Small intestine (tissue), 7 donors: Measurements from ENCODE around the gene MAP6. TPM values are rescaled to one million over a fixed set of nuclear protein-coding genes. Genes with fewer than 3 reads are reported as not detected.

ENCODE experiments used
- DNase-seq, 2 donors: peaks; one replicate each; pipeline versions ENCODE4 v3.0.0 to v3.0.0-alpha.2; 2013
- FAIRE-seq: peaks from 2 replicates; lab custom pipeline; 2012; peaks lifted over from hg19 to GRCh38; lab: Jason Lieb, UNC
- H3K27ac ChIP-seq, 3 donors: one replicate each; pipeline ENCODE4 v1.5.1; 2013; ENCODE audit warnings: low read length in 2 of 3, mild to moderate bottlenecking in 2 of 3, control low read depth in 1 of 3, inconsistent platforms in 1 of 3, low read depth in 1 of 3, moderate library complexity in 1 of 3
- H3K27me3 ChIP-seq, 3 donors: one replicate each; pipeline ENCODE4 v1.6.1; 2013; ENCODE audit warnings: low read length in 3 of 3, inconsistent platforms in 1 of 3; ENCODE audit not compliant: control insufficient read depth in 3 of 3, insufficient read depth in 3 of 3
- H3K36me3 ChIP-seq, 3 donors: one replicate each; pipeline ENCODE4 v1.6.1; 2013; ENCODE audit warnings: low read length in 3 of 3, inconsistent platforms in 1 of 3, low read depth in 1 of 3, mild to moderate bottlenecking in 1 of 3, moderate library complexity in 1 of 3; ENCODE audit not compliant: control insufficient read depth in 3 of 3, insufficient read depth in 2 of 3
- H3K4me1 ChIP-seq, 3 donors: one replicate each; pipeline ENCODE4 v1.6.1; 2013; ENCODE audit warnings: low read length in 2 of 3, inconsistent platforms in 1 of 3, low read depth in 1 of 3, mild to moderate bottlenecking in 1 of 3, moderate library complexity in 1 of 3; ENCODE audit not compliant: control insufficient read depth in 3 of 3, insufficient read depth in 2 of 3
- H3K4me3 ChIP-seq, 3 donors: one replicate each; pipeline ENCODE4 v1.5.1; 2013; ENCODE audit warnings: low read length in 3 of 3, control low read depth in 1 of 3, inconsistent platforms in 1 of 3, low read depth in 1 of 3, mild to moderate bottlenecking in 1 of 3, moderate library complexity in 1 of 3
- H3K9me3 ChIP-seq, 2 donors: one replicate each; pipeline ENCODE4 v1.6.1; 2013; ENCODE audit warnings: low read depth in 1 of 2, low read length in 1 of 2; ENCODE audit not compliant: control insufficient read depth in 2 of 2, insufficient read depth in 1 of 2
- WGBS, 3 donors: extraction: QIAGEN DNeasy Blood & Tissue Kit; methylation state at CpG; one replicate each; pipeline ENCODE4 v1.1.7; 2013; 5-methylcytosine and 5-hydroxymethylcytosine counted together
- polyA plus RNA-seq, 4 donors: library from polyadenylated mRNA; stranded (reverse) in 3 of 4; unstranded in 1 of 4; fragments of 200-250 nt in 3 of 4; fragments of 120-200 nt in 1 of 4; gene quantifications; one replicate each; pipeline versions ENCODE4 v1.2.1 to v1.2.3, GENCODE V29; 2013
- donor health status: healthy with polysubstance abuse.
- donor health status: control.
- donor health status: control.
- donor health status: Bipolar disorder and iron deficiency.
- donor health status: healthy.

MAP6 gene
- polyA plus RNA-seq, 4 donors = 0.54 to 2.9 (median 2.5) TPM; not detected in 1

- FAIRE-seq (no peak), DNase-seq (no peak)
- Histone ChIP-seq H3K27ac (no peak overlapping the region), H3K4me1 (peaks cover 0 to 14% (median 5%) of the 10 kb centered on the region in 3 donors), H3K9me3 (no peaks in the 10 kb centered on the region), H3K36me3 (no peaks in the 10 kb centered on the region), H3K4me3 (no peak overlapping the region), H3K27me3 (peaks cover 4 to 45% (median 10%) of the 10 kb centered on the region in 3 donors)
- WGBS, 3 donors = 16 to 51% (median 25%) methylated on average over 1 of the region's 1 CpG
These were observed 5.0 kb downstream of the MAP6 start for GRCh38 chr11:75663808-75664207.

GRCh38 chr11:75659836-75660235 is 9.0 kb downstream of the MAP6 start:
- Histone ChIP-seq H3K9me3 (no peaks in the 10 kb centered on the region), H3K4me1 (peaks cover 0 to 4% (median 0%) of the 10 kb centered on the region in 3 donors), H3K27me3 (peaks cover 0 to 11% (median 0%) of the 10 kb centered on the region in 3 donors), H3K27ac (no peak overlapping the region), H3K4me3 (no peak overlapping the region), H3K36me3 (no peaks in the 10 kb centered on the region)
- DNase-seq (no peak), FAIRE-seq (no peak)
- 27 to 74% (median 71%) methylated on average over 1 of the region's 1 CpG for WGBS, 3 donors

GRCh38 chr11:75656044-75656727 is 12.7 kb downstream of the MAP6 start:
- H3K36me3 ChIP-seq = no peaks in the 10 kb centered on the region
- 68 to 74% (median 71%) methylated on average over 6 of the region's 6 CpGs for WGBS, 3 donors
- DNase-seq (no peak), FAIRE-seq (no peak)
- H3K4me3 ChIP-seq = no peak overlapping the region
- no peaks in the 10 kb centered on the region for H3K4me1 ChIP-seq
- H3K27ac ChIP-seq = no peak overlapping the region
- H3K9me3 ChIP-seq = no peaks in the 10 kb centered on the region
- H3K27me3 ChIP-seq = no peaks in the 10 kb centered on the region

- Histone ChIP-seq H3K9me3 (no peaks in the 10 kb centered on the region), H3K4me1 (no peaks in the 10 kb centered on the region), H3K36me3 (no peaks in the 10 kb centered on the region), H3K4me3 (no peak overlapping the region), H3K27me3 (no peaks in the 10 kb centered on the region), H3K27ac (no peak overlapping the region)
- DNase-seq = no peak
- FAIRE-seq = no peak
These were observed 13.2 kb downstream of the MAP6 start for GRCh38 chr11:75655605-75656004.

- WGBS, 3 donors = 38 to 47% (median 41%) methylated on average over 3 of the region's 3 CpGs
- no peaks in the 10 kb centered on the region for H3K27me3 ChIP-seq
- FAIRE-seq (no peak), DNase-seq (no peak)
- no peak overlapping the region for H3K27ac ChIP-seq
- no peak overlapping the region for H3K4me3 ChIP-seq
- H3K4me1 ChIP-seq = no peaks in the 10 kb centered on the region
- no peaks in the 10 kb centered on the region for H3K9me3 ChIP-seq
- no peaks in the 10 kb centered on the region for H3K36me3 ChIP-seq
These were observed 14.5 kb downstream of the MAP6 start for GRCh38 chr11:75654314-75654713.

GRCh38 chr11:75653532-75653931 is 15.3 kb downstream of the MAP6 start:
- H3K4me1 ChIP-seq = no peaks in the 10 kb centered on the region
- no peaks in the 10 kb centered on the region for H3K36me3 ChIP-seq
- 87 to 94% (median 93%) methylated on average over 1 of the region's 1 CpG for WGBS, 3 donors
- H3K27me3 ChIP-seq = no peaks in the 10 kb centered on the region
- no peak overlapping the region for H3K4me3 ChIP-seq
- no peak for DNase-seq
- no peak for FAIRE-seq
- no peaks in the 10 kb centered on the region for H3K9me3 ChIP-seq
- no peak overlapping the region for H3K27ac ChIP-seq

GRCh38 chr11:75652936-75653335 is 15.9 kb downstream of the MAP6 start:
- Histone ChIP-seq H3K27ac (no peak overlapping the region), H3K9me3 (no peaks in the 10 kb centered on the region), H3K4me1 (no peaks in the 10 kb centered on the region), H3K4me3 (no peak overlapping the region), H3K27me3 (no peaks in the 10 kb centered on the region), H3K36me3 (no peaks in the 10 kb centered on the region)
- DNase-seq = no peak
- 91 to 95% (median 92%) methylated on average over 6 of the region's 6 CpGs for WGBS, 3 donors
- FAIRE-seq = no peak

- FAIRE-seq = no peak
- Histone ChIP-seq H3K4me3 (no peak overlapping the region), H3K9me3 (no peaks in the 10 kb centered on the region)
These were observed 17.6 kb downstream of the MAP6 start for GRCh38 chr11:75651218-75651617.

More at GRCh38 chr11:75651218-75651617, 17.6 kb downstream of the MAP6 start:
- H3K4me1 ChIP-seq = no peaks in the 10 kb centered on the region
- WGBS, 3 donors = 78 to 85% (median 79%) methylated on average over 4 of the region's 4 CpGs
- H3K36me3 ChIP-seq = no peaks in the 10 kb centered on the region
- no peak for DNase-seq
- H3K27me3 ChIP-seq = no peaks in the 10 kb centered on the region
- H3K27ac ChIP-seq = no peak overlapping the region
